Kidney (tissue), 14 donors: ENCODE measurements around the gene SCGN. TPM values are rescaled to one million over a fixed set of nuclear protein-coding genes. Genes with fewer than 3 reads are reported as not detected.

Experiments used
- DNase-seq, 5 donors: peaks; one replicate each; pipeline ENCODE4 v3.0.0-alpha.2; 2013 to 2020
- FAIRE-seq: peaks from 2 replicates; lab custom pipeline; 2012; peaks lifted over from hg19 to GRCh38; lab: Jason Lieb, UNC
- H3K27ac ChIP-seq, 2 donors: one replicate each; pipeline ENCODE4 v1.7.0; 2013; ENCODE audit warnings: low read depth in 2 of 2, low read length in 2 of 2, inconsistent platforms in 1 of 2
- H3K27me3 ChIP-seq: one replicate; pipeline ENCODE4 v1.7.1; 2013; ENCODE audit warnings: low read length, inconsistent platforms; ENCODE audit not compliant: control insufficient read depth, insufficient read depth
- H3K36me3 ChIP-seq, 3 donors: one replicate each; pipeline versions ENCODE4 v1.7.0 to v1.7.1; 2013; ENCODE audit warnings: low read length in 3 of 3, control low read depth in 1 of 3, inconsistent platforms in 1 of 3; ENCODE audit not compliant: insufficient read depth in 3 of 3, control insufficient read depth in 2 of 3
- H3K4me1 ChIP-seq, 3 donors: one replicate each; pipeline versions ENCODE4 v1.7.0 to v1.7.1; 2013; ENCODE audit warnings: low read length in 3 of 3, inconsistent platforms in 1 of 3, low read depth in 1 of 3; ENCODE audit not compliant: control insufficient read depth in 2 of 3, insufficient read depth in 2 of 3
- H3K4me3 ChIP-seq, 3 donors: one replicate each; pipeline versions ENCODE4 v1.7.0 to v1.8.1; 2013; ENCODE audit warnings: low read length in 3 of 3, control low read depth in 1 of 3, inconsistent platforms in 1 of 3
- H3K9ac ChIP-seq, 3 donors: one replicate each; pipeline versions ENCODE4 v1.7.0 to v1.7.1; 2013; ENCODE audit warnings: low read length in 3 of 3, control low read depth in 1 of 3, inconsistent platforms in 1 of 3
- H3K9me3 ChIP-seq, 3 donors: one replicate each; pipeline versions ENCODE4 v1.7.0 to v1.7.1; 2013; ENCODE audit warnings: low read length in 3 of 3, control low read depth in 1 of 3, inconsistent platforms in 1 of 3; ENCODE audit not compliant: control insufficient read depth in 2 of 3, insufficient read depth in 1 of 3
- intact Hi-C: fragments of 100-400 bp; cut with DNase I; formaldehyde crosslinking; loops from one replicate; pipeline ENCODE4 v1.11.1; 2022
- polyA plus RNA-seq: library from polyadenylated mRNA; stranded (reverse); fragments of 350-450 nt; fragmentation: Illumina TruSeq; extraction: RNeasy Lipid Tissue Mini Kit (QIAGEN cat#74804); gene quantifications from one replicate; pipeline ENCODE4 v1.2.3, GENCODE V29; 2014; ENCODE audit warnings: low read depth, low replicate concordance; ENCODE audit not compliant: insufficient read depth
- total RNA-seq: library from RNA; stranded (reverse); fragmentation: NEBNext Ultra II Directional; extraction: Animal tissue kit (Norgen Biotek cat#: 25700); gene quantifications from one replicate; pipeline ENCODE4 v1.2.1, GENCODE V29; 2021
- TF ChIP-seq, protein P1 (sequence below): IDR thresholded peaks from 3 replicates; pipeline ENCODE4 v1.5.1; 2012; ENCODE audit warnings: mild to moderate bottlenecking, moderate library complexity, borderline replicate concordance; ENCODE audit not compliant: insufficient read depth; ENCODE audit errors: extremely low read depth
- donor health status: control.
- donor health status: control.
- donor health status: control.
- donor health status: control.
- donor health status: control.
- donor health status: DM: yes; HTN: yes; CAD: no.
- donor health status: Normal renal cell carcinoma (clear cell type).

SCGN gene
- total and polyA plus RNA-seq, 2 donors from 2014 or later, result 0.90 to 8.7 TPM

DNA sequence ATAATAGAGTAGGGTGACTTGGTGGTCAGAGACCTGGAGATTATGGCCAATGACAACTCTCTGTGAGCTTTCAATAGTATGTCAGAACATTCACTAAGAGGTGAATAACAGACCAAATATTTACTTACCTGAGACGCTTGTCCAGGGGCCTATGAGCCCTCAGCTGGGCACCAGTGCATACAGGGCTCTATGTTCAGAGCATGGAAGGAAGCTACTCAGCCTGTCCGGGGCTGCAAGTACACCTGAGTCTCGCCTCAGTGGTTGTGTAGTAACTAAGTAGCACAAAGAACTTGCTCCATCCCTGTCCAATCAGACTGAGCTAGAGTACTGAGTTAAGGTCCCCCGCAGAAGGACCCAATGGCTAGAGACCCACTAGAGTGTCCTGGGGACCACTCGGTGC, 11.6 kb upstream of the SCGN start:
- intact Hi-C loops, result no loop called here
- Histone ChIP-seq H3K27me3 (no peaks in the 10 kb centered on the region), H3K9ac (no peak overlapping the region), H3K9me3 (no peaks in the 10 kb centered on the region), H3K4me1 (peaks cover 0 to 15% (median 5%) of the 10 kb centered on the region in 3 donors), H3K27ac (peak overlapping the region in 1 of 2 donors; percentile 43), H3K4me3 (no peak overlapping the region), H3K36me3 (no peaks in the 10 kb centered on the region)
- no peak for FAIRE-seq
- TF ChIP-seq, protein P1, sequence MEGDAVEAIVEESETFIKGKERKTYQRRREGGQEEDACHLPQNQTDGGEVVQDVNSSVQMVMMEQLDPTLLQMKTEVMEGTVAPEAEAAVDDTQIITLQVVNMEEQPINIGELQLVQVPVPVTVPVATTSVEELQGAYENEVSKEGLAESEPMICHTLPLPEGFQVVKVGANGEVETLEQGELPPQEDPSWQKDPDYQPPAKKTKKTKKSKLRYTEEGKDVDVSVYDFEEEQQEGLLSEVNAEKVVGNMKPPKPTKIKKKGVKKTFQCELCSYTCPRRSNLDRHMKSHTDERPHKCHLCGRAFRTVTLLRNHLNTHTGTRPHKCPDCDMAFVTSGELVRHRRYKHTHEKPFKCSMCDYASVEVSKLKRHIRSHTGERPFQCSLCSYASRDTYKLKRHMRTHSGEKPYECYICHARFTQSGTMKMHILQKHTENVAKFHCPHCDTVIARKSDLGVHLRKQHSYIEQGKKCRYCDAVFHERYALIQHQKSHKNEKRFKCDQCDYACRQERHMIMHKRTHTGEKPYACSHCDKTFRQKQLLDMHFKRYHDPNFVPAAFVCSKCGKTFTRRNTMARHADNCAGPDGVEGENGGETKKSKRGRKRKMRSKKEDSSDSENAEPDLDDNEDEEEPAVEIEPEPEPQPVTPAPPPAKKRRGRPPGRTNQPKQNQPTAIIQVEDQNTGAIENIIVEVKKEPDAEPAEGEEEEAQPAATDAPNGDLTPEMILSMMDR, result no peak
- DNase-seq, result no peak

DNA sequence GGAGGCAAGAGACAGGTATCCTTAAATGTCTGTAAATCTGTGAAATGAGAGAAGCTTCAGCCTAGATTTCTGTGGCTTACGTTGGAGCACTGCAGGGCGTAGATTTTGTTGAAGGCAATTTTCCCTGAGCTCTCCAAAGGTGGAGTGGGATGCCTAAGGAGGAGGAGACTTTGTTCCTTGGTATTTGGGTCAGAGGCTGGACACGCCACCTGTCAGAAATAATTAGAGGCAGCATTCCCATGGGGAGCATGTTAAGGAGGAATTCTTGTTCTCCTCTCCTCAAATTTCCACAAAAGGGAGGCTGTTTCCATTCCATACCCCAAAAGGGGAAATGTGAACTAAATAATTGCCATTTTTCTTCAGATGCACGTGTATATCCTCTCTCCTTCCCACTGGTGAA, 11.1 kb upstream of the SCGN start:
- no peaks in the 10 kb centered on the region for H3K36me3 ChIP-seq
- H3K4me3 ChIP-seq, result no peak overlapping the region
- TF ChIP-seq, protein P1, result no peak
- peak overlapping the region in 1 of 2 donors; percentile 69 for H3K27ac ChIP-seq
- peaks cover 0 to 15% (median 5%) of the 10 kb centered on the region in 3 donors for H3K4me1 ChIP-seq
- no peaks in the 10 kb centered on the region for H3K9me3 ChIP-seq
- intact Hi-C loops, result no loop called here
- no peak overlapping the region for H3K9ac ChIP-seq
- FAIRE-seq (no peak), DNase-seq (no peak)
- no peaks in the 10 kb centered on the region for H3K27me3 ChIP-seq

DNA sequence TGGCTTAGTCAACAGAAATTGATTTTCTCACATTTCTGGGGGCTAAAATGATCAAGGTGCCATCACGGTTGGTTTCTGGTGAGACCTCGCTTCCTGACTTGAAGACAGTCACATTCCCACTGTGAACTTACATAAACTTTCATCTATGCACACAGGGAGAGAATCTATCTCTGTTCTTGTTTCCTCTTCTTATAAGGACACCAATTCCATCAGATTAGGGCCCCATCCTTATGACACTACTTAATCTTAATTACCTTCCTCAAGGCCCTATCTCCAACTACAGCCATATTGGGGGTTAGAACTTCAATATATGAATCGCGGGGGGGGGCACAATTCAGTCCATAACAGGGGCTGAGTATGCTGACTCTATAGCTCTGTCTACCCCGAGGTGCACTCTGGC, 10.6 kb upstream of the SCGN start:
- FAIRE-seq (no peak), DNase-seq (no peak)
- H3K4me3 ChIP-seq, result no peak overlapping the region
- H3K36me3 ChIP-seq, result no peaks in the 10 kb centered on the region
- peaks cover 0 to 15% (median 5%) of the 10 kb centered on the region in 3 donors for H3K4me1 ChIP-seq
- peak overlapping the region in 1 of 2 donors; percentile 69 for H3K27ac ChIP-seq
- TF ChIP-seq, protein P1, result no peak
- intact Hi-C loops, result no loop called here
- no peak overlapping the region for H3K9ac ChIP-seq
- H3K27me3 ChIP-seq, result no peaks in the 10 kb centered on the region
- H3K9me3 ChIP-seq, result no peaks in the 10 kb centered on the region
